PC-3 (cell line): ENCODE data around the gene SDC1. TPM values are rescaled to one million over a fixed set of nuclear protein-coding genes. Genes with fewer than 3 reads are reported as not detected.

ENCODE experiments used
- ATAC-seq: fragments of 200-7000 bp; cut with Tn5 transposase; 2 replicates; pipeline ENCODE4 v1.9.1; 2020; ENCODE audit warnings: mild to moderate bottlenecking, moderate library complexity
- BruUV-seq: library from RNA; stranded (reverse); fragments of 400-500 nt; replicated peaks from 2 replicates; lab custom pipeline; 2021; lab: Mats Ljungman, UMichigan
- CTCF ChIA-PET: fragments of 300-600 bp; sonication (Branson Sonifier 250); formaldehyde crosslinking; loops from one replicate; lab custom pipeline; 2022; ENCODE audit warnings: antibody characterized with exemption; lab: Charles Lee
- POLR2A ChIA-PET: fragments of 300-600 bp; sonication (Branson Sonifier 250); formaldehyde crosslinking; loops from one replicate; lab custom pipeline; 2022; ENCODE audit warnings: antibody characterized with exemption; ENCODE audit not compliant: unreplicated experiment; lab: Charles Lee
- DNase-seq: peaks from one replicate; pipeline ENCODE4 v3.0.0-alpha.2; 2015
- H2AFZ ChIP-seq: fragments of 300-600 bp; sonication (generic); 2 replicates; pipeline ENCODE4 v1.6.0; 2016; ENCODE audit warnings: antibody characterized with exemption, low read length
- H3F3A ChIP-seq: fragments of 300-600 bp; sonication (generic); one replicate; pipeline ENCODE4 v1.6.0; 2017; ENCODE audit warnings: antibody characterized with exemption, low read length, control low read depth, mild to moderate bottlenecking; ENCODE audit not compliant: unreplicated experiment
- H3K27ac ChIP-seq: fragments of 300-600 bp; sonication (generic); 2 replicates; pipeline ENCODE4 v1.5.1; 2016; ENCODE audit warnings: mild to moderate bottlenecking, low read length
- H3K27me3 ChIP-seq: fragments of 300-600 bp; sonication (generic); 2 replicates; pipeline ENCODE4 v1.6.1; 2016; ENCODE audit warnings: low read length, mixed read lengths
- H3K36me3 ChIP-seq: fragments of 300-600 bp; sonication (generic); 2 replicates; pipeline ENCODE4 v1.6.1; 2016; ENCODE audit warnings: low read depth, mixed run types, low read length, mixed read lengths
- H3K4me1 ChIP-seq: fragments of 300-600 bp; sonication (generic); 2 replicates; pipeline ENCODE4 v1.5.1; 2016; ENCODE audit warnings: low read length; ENCODE audit not compliant: insufficient read depth
- H3K4me2 ChIP-seq: fragments of 300-600 bp; sonication (generic); 2 replicates; pipeline ENCODE4 v1.6.0; 2016; ENCODE audit warnings: low read length
- H3K4me3 ChIP-seq: fragments of 300-600 bp; sonication (generic); 2 replicates; pipeline ENCODE4 v1.5.1; 2016; ENCODE audit warnings: mild to moderate bottlenecking, low read length, mixed read lengths
- H3K79me2 ChIP-seq: fragments of 300-600 bp; sonication (generic); 2 replicates; pipeline ENCODE4 v1.6.1; 2017; ENCODE audit warnings: low read length, mixed read lengths
- H3K9ac ChIP-seq: fragments of 300-600 bp; sonication (generic); 2 replicates; pipeline ENCODE4 v1.6.0; 2016; ENCODE audit warnings: mild to moderate bottlenecking, low read length
- H3K9me2 ChIP-seq: fragments of 300-600 bp; sonication (generic); replicated peaks from 2 replicates; pipeline ENCODE4 v1.6.1; 2016; ENCODE audit warnings: mixed run types, low read length, mixed read lengths
- H3K9me3 ChIP-seq: fragments of 300-600 bp; sonication (generic); 2 replicates; pipeline ENCODE4 v1.6.1; 2016; ENCODE audit warnings: low read length, mixed read lengths
- H4K20me1 ChIP-seq: fragments of 300-600 bp; sonication (generic); 2 replicates; pipeline ENCODE4 v1.6.1; 2016; ENCODE audit warnings: low read length, mixed read lengths
- CTCF ChIP-seq: fragments of 300-600 bp; sonication (generic); conservative IDR thresholded peaks from 2 replicates; pipeline ENCODE4 v1.5.1; 2017; ENCODE audit warnings: antibody characterized with exemption, low read depth, mild to moderate bottlenecking, low read length
- EZH2 ChIP-seq: fragments of 300-600 bp; sonication (generic); IDR thresholded peaks from one replicate; pipeline ENCODE4 v1.6.1; 2017; ENCODE audit warnings: antibody characterized with exemption, mild to moderate bottlenecking, low read length; ENCODE audit not compliant: unreplicated experiment
- EZH2phosphoT487 ChIP-seq: fragments of 300-600 bp; sonication (generic); IDR thresholded peaks from 2 replicates; pipeline ENCODE4 v1.6.1; 2018; ENCODE audit warnings: mild to moderate bottlenecking, antibody characterized with exemption, low read length, borderline replicate concordance
- intact Hi-C: fragments of 100-400 bp; cut with micrococcal nuclease; formaldehyde crosslinking; loops from 2 replicates; pipeline ENCODE4 v1.9.0; 2023
- total RNA-seq: library from RNA; depleted of rRNA; stranded (reverse); fragments of >200 nt; gene quantifications from 2 replicates; pipeline ENCODE4 v1.2.3, GENCODE V29; 2014

Gene SDC1
- total RNA-seq, 1 experiment from 2014 or later = 358 TPM

GRCh38 chr2:20203521-20204225, 21.3 kb downstream of the SDC1 start:
- no peak overlapping the region for H2AFZ ChIP-seq
- no peaks in the 10 kb centered on the region for H3K4me1 ChIP-seq
- H3K27me3 ChIP-seq = no peaks in the 10 kb centered on the region
- ATAC-seq (no peak), DNase-seq (no peak)
- intact Hi-C loops = no loop called here
- no TSS peak for BruUV-seq
- H3F3A ChIP-seq = no peaks in the 10 kb centered on the region
- H3K4me2 ChIP-seq = no peak overlapping the region
- H4K20me1 ChIP-seq = peaks cover 20% of the 10 kb centered on the region; the same call in 1 of the 2 replicates
- ChIA-PET POLR2A (no interaction called here), CTCF (no interaction called here)
- H3K27ac ChIP-seq = no peak overlapping the region
- no peak overlapping the region for H3K4me3 ChIP-seq
- TF ChIP-seq EZH2phosphoT487 (no peak), CTCF (no peak), EZH2 (no peak)
- H3K9ac ChIP-seq = no peak overlapping the region
- no peaks in the 10 kb centered on the region for H3K9me3 ChIP-seq
- peaks cover 30% of the 10 kb centered on the region for H3K79me2 ChIP-seq
- H3K36me3 ChIP-seq = peaks cover 41% of the 10 kb centered on the region
- H3K9me2 ChIP-seq = no peaks in the 10 kb centered on the region

DNA sequence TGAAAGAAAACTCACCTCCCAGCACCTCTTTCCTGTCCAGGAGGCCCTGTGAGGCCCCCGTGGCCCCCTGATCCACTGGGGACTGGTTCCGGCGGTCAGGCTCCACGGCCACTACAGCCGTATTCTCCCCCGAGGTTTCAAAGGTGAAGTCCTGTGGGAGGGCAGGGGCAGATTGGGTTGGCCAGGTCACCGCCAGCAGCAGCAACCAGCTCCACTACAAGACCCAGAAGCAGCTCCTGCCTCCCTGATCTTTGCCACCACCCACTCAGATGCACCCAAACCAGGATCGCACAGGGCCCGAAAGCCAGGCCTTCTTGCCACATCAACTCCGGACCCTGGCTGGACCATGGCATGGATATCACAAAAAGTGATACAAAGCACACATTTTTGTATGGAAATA, 21.9 kb downstream of the SDC1 start:
- intact Hi-C loops = no loop called here
- Histone ChIP-seq H3K9ac (no peak overlapping the region), H2AFZ (no peak overlapping the region), H3K79me2 (peaks cover 24% of the 10 kb centered on the region), H3K36me3 (peaks cover 41% of the 10 kb centered on the region), H3K4me1 (no peaks in the 10 kb centered on the region), H3F3A (no peaks in the 10 kb centered on the region), H3K9me3 (no peaks in the 10 kb centered on the region), H3K4me2 (no peak overlapping the region), H3K4me3 (no peak overlapping the region), H3K27ac (no peak overlapping the region), H3K9me2 (no peaks in the 10 kb centered on the region), H4K20me1 (peaks cover 15% of the 10 kb centered on the region; the same call in 1 of the 2 replicates), H3K27me3 (no peaks in the 10 kb centered on the region)
- TF ChIP-seq CTCF (no peak), EZH2 (no peak), EZH2phosphoT487 (no peak)
- BruUV-seq = no TSS peak
- DNase-seq (no peak), ATAC-seq (no peak)
- ChIA-PET CTCF (no interaction called here), POLR2A (no interaction called here)

DNA sequence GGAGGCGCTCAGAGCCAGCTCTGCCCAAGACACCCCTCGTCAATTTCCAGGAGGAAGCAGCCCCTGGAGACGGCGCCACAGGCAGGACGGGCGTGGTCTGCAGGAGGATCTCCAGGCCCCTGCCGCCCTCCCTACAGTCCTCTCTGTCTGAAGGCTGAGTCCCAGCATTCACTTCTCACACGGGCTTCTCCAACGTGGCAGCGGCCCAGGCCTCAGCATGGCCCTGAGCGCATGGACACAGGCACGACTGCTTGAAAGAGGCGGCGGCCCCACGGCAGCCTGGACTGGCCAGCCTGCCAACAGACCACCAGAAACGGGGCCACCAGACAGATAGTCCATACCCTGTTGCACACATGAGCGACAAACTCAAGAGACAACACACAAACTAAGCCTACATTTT, 23.3 kb downstream of the SDC1 start:
- no peak overlapping the region for H3K27ac ChIP-seq
- H2AFZ ChIP-seq = no peak overlapping the region
- peaks cover 41% of the 10 kb centered on the region for H3K36me3 ChIP-seq
- no peak overlapping the region for H3K4me3 ChIP-seq
- ATAC-seq = no peak
- no peaks in the 10 kb centered on the region for H3K9me3 ChIP-seq
- no peak overlapping the region for H3K4me2 ChIP-seq
- DNase-seq = no peak
- ChIA-PET POLR2A (no interaction called here), CTCF (no interaction called here)
- BruUV-seq = TSS peak; percentile 60
- H4K20me1 ChIP-seq = peaks cover 6% of the 10 kb centered on the region; the same call in 1 of the 2 replicates
- no peaks in the 10 kb centered on the region for H3K9me2 ChIP-seq
- no peaks in the 10 kb centered on the region for H3K4me1 ChIP-seq
- no peak overlapping the region for H3K9ac ChIP-seq
- H3K79me2 ChIP-seq = peaks cover 10% of the 10 kb centered on the region
- no peaks in the 10 kb centered on the region for H3F3A ChIP-seq
- no peak for TF ChIP-seq EZH2
- TF ChIP-seq CTCF = no peak
- no peak for TF ChIP-seq EZH2phosphoT487
- intact Hi-C loops = no loop called here
- H3K27me3 ChIP-seq = no peaks in the 10 kb centered on the region
